Measurements from ENCODE around the gene PPIE. TPM values are rescaled to one million over a fixed set of nuclear protein-coding genes. Genes with fewer than 3 reads are reported as not detected.
"Not testable (repeated sequence)": the region's sequence is repeated elsewhere in the genome, so short reads cannot be mapped to it uniquely, and the experiment has no call there.

PPIE gene
- total RNA-seq, 2 donors from 2014 or later: 56.0 to 68.7 TPM

GRCh38 chr1:39759436-39759726 is 20.7 kb downstream of the PPIE start:
- Mint-ChIP-seq H3K4me3 (no peak overlapping the region), H3K4me1 (no peaks in the 10 kb centered on the region), H3K9me3 (no peaks in the 10 kb centered on the region), H3K27me3 (no peaks in the 10 kb centered on the region), H3K27ac (no peak overlapping the region), H3K36me3 (ENCODE audit: low read depth) (peaks cover 43% of the 10 kb centered on the region)
- no peak for ATAC-seq (replicated peaks)

GRCh38 chr1:39760074-39761008 is 21.7 kb downstream of the PPIE start:
- H3K9me3 Mint-ChIP-seq: no peaks in the 10 kb centered on the region
- H3K27me3 Mint-ChIP-seq: no peaks in the 10 kb centered on the region
- no peak overlapping the region for H3K4me3 Mint-ChIP-seq
- H3K36me3 Mint-ChIP-seq (ENCODE audit: low read depth): peaks cover 33% of the 10 kb centered on the region
- H3K27ac Mint-ChIP-seq: no peak overlapping the region
- no peak for ATAC-seq (replicated peaks)
- H3K4me1 Mint-ChIP-seq: no peaks in the 10 kb centered on the region

DNA sequence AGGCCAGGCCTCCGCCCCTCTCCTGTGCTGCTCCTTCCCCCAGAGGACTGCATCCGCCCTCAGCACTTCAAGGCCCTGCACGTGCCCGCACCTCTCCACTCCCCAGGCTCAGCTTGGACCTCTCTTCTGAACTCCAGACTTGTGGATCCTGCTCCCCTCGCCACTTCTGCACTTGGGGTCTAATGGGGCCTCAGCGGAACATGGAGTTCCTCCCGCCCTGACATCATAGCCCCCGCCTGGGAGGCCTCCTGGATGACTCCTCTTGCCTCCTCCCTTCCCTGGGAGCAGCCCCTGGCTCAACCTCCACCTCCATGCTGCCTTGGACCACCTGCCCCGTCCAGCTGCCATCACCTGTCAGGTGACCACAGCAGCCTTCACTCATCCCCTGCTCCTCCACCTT is 22.3 kb downstream of the PPIE start:
- no peak for ATAC-seq (replicated peaks)
- no peak overlapping the region for H3K4me3 Mint-ChIP-seq
- H3K27me3 Mint-ChIP-seq: no peaks in the 10 kb centered on the region
- no peaks in the 10 kb centered on the region for H3K9me3 Mint-ChIP-seq
- H3K27ac Mint-ChIP-seq: no peak overlapping the region
- peaks cover 26% of the 10 kb centered on the region for H3K36me3 Mint-ChIP-seq (ENCODE audit: low read depth)
- H3K4me1 Mint-ChIP-seq: no peaks in the 10 kb centered on the region

DNA sequence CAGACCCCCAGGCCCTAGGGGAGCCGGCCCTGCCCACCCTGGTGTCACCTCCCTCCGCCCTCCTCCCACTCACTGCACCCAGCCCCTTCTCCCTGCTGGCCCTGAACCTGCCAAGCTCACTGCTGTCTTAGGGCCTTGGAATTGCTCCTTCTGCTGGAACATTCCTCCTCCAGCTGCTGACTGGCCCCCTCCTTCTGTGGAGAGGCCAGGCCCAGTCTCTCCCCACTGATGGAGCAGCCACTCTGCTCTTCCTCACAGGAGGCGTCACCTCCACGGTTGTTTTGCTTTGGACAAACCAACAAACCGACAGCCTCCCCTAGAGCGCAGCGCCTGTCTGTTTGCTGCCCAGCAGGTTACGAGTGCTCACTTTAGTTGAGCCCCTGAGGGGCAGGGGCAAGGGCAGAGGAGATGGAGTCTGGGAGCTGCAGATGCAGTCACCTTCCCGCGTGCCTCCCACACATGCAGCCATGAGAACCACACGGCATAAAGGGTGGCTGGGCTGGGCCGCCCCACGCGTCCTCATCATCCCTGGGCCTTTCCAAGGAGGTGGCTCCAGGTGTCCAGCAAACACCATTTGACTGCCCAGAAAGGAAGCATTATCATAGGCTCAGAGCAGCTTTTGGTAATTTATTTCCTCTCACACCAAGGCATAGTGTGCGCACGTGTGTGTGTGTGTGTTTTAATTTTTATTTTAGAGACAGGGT is 23.0 kb downstream of the PPIE start:
- no peaks in the 10 kb centered on the region for H3K27me3 Mint-ChIP-seq
- H3K4me1 Mint-ChIP-seq: no peaks in the 10 kb centered on the region
- H3K4me3 Mint-ChIP-seq: no peak overlapping the region
- no peaks in the 10 kb centered on the region for H3K9me3 Mint-ChIP-seq
- peaks cover 19% of the 10 kb centered on the region for H3K36me3 Mint-ChIP-seq (ENCODE audit: low read depth)
- no peak overlapping the region for H3K27ac Mint-ChIP-seq
- ATAC-seq (replicated peaks): no peak

GRCh38 chr1:39762550-39763540 is 24.2 kb downstream of the PPIE start:
- ATAC-seq (replicated peaks): no peak
- Mint-ChIP-seq H3K27ac (no peak overlapping the region), H3K36me3 (ENCODE audit: low read depth) (peaks cover 8% of the 10 kb centered on the region), H3K27me3 (no peaks in the 10 kb centered on the region), H3K9me3 (no peaks in the 10 kb centered on the region), H3K4me1 (no peaks in the 10 kb centered on the region), H3K4me3 (no peak overlapping the region)

DNA sequence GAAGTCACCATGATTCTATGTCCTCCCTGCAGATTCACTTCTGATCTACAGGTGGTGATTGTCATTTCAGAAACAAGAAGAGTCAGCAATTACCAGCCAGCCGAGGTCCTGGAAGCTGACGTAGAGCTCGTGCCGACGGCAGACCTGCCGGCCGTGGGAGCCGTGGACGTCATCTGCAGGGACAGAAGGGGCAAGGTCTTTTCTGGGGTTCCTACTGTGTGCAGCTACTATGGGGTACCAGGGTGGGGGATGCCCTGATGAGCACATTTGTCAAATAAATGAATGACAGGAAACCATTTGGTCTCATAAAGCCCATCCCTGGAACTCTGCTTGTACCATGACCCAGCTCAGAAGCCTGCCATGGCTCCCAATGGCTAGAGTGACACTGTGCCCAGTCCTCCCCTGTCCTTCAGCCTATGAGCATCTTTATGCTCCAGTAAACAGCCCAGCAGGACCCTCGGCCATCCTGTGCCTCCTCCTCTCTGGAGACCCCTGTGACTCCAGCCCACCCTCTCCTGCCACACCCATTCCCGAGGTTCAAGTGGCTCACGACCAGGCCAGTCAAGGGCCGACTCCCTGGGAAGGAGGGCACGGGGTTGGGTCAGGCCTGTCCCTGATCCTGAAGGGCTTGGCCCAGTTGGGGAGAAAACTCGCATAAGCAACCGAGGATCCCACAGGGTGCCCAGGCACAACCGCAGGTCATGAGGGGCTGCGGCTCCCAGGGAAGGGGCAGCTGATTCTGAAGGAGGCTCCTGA is 25.1 kb downstream of the PPIE start:
- ATAC-seq (replicated peaks); H3K27me3 Mint-ChIP-seq; H3K27ac Mint-ChIP-seq: not testable (repeated sequence)

DNA sequence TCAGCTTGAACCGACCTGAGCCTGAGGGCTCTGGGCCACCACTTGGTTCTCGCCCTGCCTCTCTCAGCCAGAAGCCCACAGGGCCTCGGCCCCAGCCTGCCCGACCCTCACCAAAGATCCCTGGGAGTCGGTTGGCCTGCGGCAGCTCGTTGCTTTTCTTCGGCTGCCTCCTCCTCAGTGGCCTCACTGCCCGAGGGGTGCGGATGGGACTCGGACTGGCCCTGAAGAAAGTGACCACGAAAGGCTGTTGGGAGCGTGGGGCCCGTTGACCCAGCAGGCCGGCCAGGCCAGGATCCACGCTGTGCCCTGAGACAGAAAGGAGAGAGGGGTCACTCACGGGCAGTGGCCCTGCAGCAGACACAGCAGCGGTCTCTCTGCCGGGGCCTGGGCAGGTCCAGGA is 25.8 kb downstream of the PPIE start:
- not testable (repeated sequence) for ATAC-seq (replicated peaks); H3K27me3 Mint-ChIP-seq

More for the DNA sequence above, 25.1 kb downstream of the PPIE start:
- H3K4me1 Mint-ChIP-seq; H3K4me3 Mint-ChIP-seq; H3K9me3 Mint-ChIP-seq; H3K36me3 Mint-ChIP-seq (ENCODE audit: low read depth): not testable (repeated sequence)

DNA sequence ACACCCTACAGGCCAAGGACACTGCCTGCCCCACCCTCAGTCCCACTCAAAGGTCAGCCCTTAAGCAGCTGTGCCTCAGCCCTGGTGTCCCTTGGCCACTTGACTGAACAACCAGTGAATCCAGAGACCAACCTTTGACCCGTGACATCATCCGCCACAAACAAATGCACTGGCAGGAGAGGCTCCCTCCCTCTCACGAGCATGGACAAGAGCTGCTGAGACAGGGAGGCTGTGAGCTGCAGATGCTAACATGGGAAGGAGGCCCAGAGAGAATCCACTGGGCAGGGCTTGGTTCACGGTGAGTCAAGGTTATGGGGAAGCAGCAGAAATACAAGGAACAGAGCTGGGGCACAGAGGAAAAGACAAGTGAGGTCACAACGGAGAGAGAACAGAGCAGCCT is 27.8 kb downstream of the PPIE start:
- H3K27me3 Mint-ChIP-seq; H3K4me3 Mint-ChIP-seq; H3K9me3 Mint-ChIP-seq; H3K36me3 Mint-ChIP-seq (ENCODE audit: low read depth); H3K27ac Mint-ChIP-seq; H3K4me1 Mint-ChIP-seq; ATAC-seq (replicated peaks): not testable (repeated sequence)

More for the DNA sequence above, 25.8 kb downstream of the PPIE start:
- not testable (repeated sequence) for H3K27ac Mint-ChIP-seq; H3K9me3 Mint-ChIP-seq; H3K4me3 Mint-ChIP-seq; H3K4me1 Mint-ChIP-seq; H3K36me3 Mint-ChIP-seq (ENCODE audit: low read depth)

GRCh38 chr1:39769502-39769901 is 30.8 kb downstream of the PPIE start:
- H3K4me3 Mint-ChIP-seq; ATAC-seq (replicated peaks); H3K9me3 Mint-ChIP-seq; H3K27ac Mint-ChIP-seq; H3K36me3 Mint-ChIP-seq (ENCODE audit: low read depth); H3K27me3 Mint-ChIP-seq; H3K4me1 Mint-ChIP-seq: not testable (repeated sequence)

GRCh38 chr1:39770100-39771021 is 31.7 kb downstream of the PPIE start:
- H3K27me3 Mint-ChIP-seq; H3K9me3 Mint-ChIP-seq; H3K36me3 Mint-ChIP-seq (ENCODE audit: low read depth); H3K27ac Mint-ChIP-seq; H3K4me1 Mint-ChIP-seq: not testable (repeated sequence)
- ATAC-seq (replicated peaks): peak; percentile 47
- peak overlapping the region; percentile 52 for H3K4me3 Mint-ChIP-seq

DNA sequence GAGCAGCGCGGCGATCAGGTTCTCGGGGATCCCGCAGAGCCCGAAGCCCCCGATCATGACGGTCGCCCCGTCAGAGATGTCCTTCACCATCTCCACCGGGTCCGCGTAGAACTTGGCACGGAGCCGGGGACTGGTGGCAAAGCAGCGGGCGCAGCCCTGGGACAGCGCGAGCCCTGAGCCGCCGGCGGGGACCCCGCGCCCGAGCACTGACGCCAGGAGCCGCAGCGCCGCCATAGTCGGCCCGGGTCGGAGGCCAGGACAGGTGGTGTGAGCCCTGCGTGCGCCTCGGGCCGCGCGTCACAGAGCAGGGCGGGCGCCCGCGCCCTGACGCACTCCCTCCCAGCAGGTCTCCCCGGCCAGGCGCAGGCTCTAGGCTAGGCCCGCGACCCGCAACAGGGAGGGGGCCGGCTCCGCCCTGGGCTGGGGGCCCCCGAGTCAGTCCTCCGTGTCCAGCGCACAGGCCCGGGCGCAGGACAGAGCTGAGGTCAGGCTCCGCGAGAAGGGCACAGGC is 32.4 kb downstream of the PPIE start, which contains the start of gene OXCT2:
TSS of gene OXCT2 (minus strand) at position 327 of the 511 bp plus-strand sequence. CDS start at position 234, 93 bp downstream.
- H3K36me3 Mint-ChIP-seq (ENCODE audit: low read depth); H3K9me3 Mint-ChIP-seq; H3K4me1 Mint-ChIP-seq; H3K27me3 Mint-ChIP-seq; H3K27ac Mint-ChIP-seq: not testable (repeated sequence)
- peak; percentile 54 for ATAC-seq (replicated peaks)
- H3K4me3 Mint-ChIP-seq: peak within 1 kb of the TSS; percentile 52

- peak; percentile 40 for ATAC-seq (replicated peaks)
- not testable (repeated sequence) for H3K27me3 Mint-ChIP-seq; H3K4me3 Mint-ChIP-seq; H3K27ac Mint-ChIP-seq; H3K9me3 Mint-ChIP-seq; H3K36me3 Mint-ChIP-seq (ENCODE audit: low read depth); H3K4me1 Mint-ChIP-seq
Observed at GRCh38 chr1:39773369-39773979, 34.8 kb downstream of the PPIE start.
